Neural crest cell (in vitro differentiated cells): ENCODE results near the gene GSE1. TPM values are rescaled to one million over a fixed set of nuclear protein-coding genes. Genes with fewer than 3 reads are reported as not detected.

Experiments
- DNase-seq: peaks from one replicate; pipeline ENCODE4 v3.0.0; 2021; ENCODE audit warnings: low read depth, mixed read lengths, low spot score
- H3K27ac Mint-ChIP-seq: one replicate; pipeline ENCODE4 v1.8.0; 2021; ENCODE audit warnings: mild to moderate bottlenecking, mixed read lengths; ENCODE audit not compliant: unreplicated experiment
- H3K27me3 Mint-ChIP-seq: 2 replicates; pipeline ENCODE4 v1.8.0; 2021; ENCODE audit warnings: low read depth, mild to moderate bottlenecking, mixed read lengths
- H3K36me3 Mint-ChIP-seq: 2 replicates; pipeline ENCODE4 v1.8.0; 2021; ENCODE audit warnings: low read depth, mild to moderate bottlenecking, mixed read lengths
- H3K4me1 Mint-ChIP-seq: 2 replicates; pipeline ENCODE4 v1.8.0; 2021; ENCODE audit warnings: mixed read lengths
- H3K4me3 Mint-ChIP-seq: one replicate; pipeline ENCODE4 v1.8.0; 2021; ENCODE audit warnings: mild to moderate bottlenecking, mixed read lengths
- H3K9me3 Mint-ChIP-seq: 2 replicates; pipeline ENCODE4 v1.8.0; 2021; ENCODE audit warnings: mixed read lengths
- CTCF ChIP-seq: fragments of 200-600 bp; sonication (generic); conservative IDR thresholded peaks from 2 replicates; pipeline ENCODE4 v1.5.0; 2021; ENCODE audit warnings: antibody characterized with exemption, mild to moderate bottlenecking
- total RNA-seq: library from RNA; stranded (reverse); gene quantifications from 2 replicates; pipeline ENCODE4 v1.2.1, GENCODE V29; 2021

GSE1 gene
- total RNA-seq, 1 donor from 2014 or later: 27.3 TPM

DNA sequence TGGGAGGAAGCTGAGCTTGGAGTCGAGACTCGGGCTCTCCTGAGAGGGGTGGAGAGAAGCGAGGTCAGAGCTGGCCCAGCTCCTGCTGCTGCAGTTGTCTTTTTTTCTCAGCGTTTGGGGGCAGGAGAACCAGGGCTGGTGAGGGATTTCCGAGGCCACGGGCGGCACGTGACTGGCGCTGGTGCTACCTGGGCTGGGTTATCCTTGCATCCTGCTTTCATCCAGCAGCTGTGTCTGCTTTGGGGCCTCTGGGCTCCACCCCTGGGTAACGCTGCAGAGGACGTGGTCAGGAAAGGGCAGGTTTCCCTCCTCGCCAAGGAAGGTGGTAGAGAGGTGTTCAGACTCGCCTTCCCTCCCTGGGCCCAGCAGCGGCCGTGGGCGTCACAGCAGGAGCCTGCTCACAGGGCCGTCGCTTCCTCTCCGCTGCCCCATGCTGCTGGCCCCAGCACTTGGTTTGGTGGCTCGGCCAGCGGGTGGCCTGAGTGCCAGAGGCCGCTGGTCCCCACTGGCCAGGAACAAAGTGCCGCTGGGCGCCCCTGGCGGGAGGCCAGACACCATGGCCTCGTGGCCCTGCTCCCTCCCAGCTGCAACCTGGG is 22.5 kb downstream of the GSE1 start:
- Mint-ChIP-seq H3K9me3 (no peaks in the 10 kb centered on the region), H3K27me3 (no peaks in the 10 kb centered on the region), H3K4me1 (peaks cover 5% of the 10 kb centered on the region), H3K27ac (no peak overlapping the region), H3K4me3 (no peak overlapping the region), H3K36me3 (no peaks in the 10 kb centered on the region)
- no peak for TF ChIP-seq CTCF
- no peak for DNase-seq

DNA sequence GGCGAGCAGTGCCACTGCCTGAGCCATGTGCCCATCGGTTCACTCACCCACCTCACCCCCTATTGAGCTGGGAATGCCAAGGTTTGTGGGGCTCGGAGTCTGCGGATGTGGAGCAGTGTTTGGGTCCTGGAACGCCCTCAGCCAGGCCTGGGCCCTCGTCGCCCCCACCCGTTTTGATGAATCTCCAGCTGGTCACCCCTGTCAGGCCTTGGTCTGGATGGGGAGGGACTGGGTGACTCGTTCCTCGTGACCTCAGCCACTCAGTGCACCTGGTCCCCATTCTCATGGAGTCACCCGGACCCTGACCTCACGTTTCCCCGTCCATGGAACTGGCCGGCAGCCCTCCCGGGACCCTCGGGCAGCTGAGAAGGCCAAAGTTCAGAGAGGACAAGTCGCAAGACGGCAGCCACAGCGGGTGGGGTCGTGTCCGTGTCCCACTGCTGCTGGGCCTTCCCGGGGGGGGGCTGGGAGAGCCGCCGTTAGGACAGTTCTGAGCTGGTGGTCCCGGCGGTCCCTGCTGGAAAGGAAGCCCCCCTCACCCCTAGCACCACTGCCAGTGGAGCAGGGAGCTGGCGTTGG is 23.2 kb downstream of the GSE1 start:
- Mint-ChIP-seq H3K27ac (no peak overlapping the region), H3K9me3 (no peaks in the 10 kb centered on the region), H3K4me3 (no peak overlapping the region), H3K4me1 (peaks cover 5% of the 10 kb centered on the region), H3K36me3 (no peaks in the 10 kb centered on the region), H3K27me3 (peaks cover 3% of the 10 kb centered on the region)
- no peak for TF ChIP-seq CTCF
- no peak for DNase-seq

DNA sequence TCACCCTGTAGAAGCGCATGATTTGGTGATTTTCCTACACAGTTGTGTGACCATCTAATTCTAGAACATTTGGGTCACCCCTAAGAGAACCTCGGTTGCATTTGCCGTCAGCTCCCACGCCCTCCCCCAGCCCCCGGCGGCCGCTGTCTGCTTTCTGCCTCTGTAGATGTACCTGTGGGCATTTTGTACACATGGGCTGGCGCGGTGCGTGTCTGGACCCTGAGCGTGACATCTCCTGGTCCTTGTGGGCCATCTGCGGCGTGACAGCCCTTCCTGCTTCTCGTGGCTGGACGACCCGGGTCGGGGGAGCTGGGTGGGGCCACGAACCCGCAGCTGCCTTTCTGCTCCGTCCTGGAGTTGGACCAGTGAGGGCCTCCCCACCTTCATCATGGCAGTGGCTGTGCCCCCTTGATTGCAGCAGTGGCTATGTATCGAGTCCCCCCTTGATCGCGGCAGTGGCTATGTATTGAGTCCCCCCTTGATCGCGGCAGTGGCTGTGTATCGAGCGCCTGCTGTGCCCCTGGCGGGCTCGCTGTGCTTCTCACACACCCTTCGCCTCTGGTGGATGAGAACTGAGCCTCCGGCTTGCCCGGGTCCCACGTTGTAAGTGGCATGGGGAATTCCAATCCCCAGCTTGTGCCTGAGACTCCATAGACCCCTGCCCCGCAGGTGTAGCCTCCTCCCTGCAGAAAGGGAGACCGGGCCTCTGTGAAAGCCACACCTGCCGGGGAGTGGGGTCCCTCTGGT is 24.1 kb downstream of the GSE1 start:
- Mint-ChIP-seq H3K4me1 (peaks cover 5% of the 10 kb centered on the region), H3K4me3 (no peak overlapping the region), H3K27me3 (peaks cover 3% of the 10 kb centered on the region), H3K9me3 (no peaks in the 10 kb centered on the region), H3K27ac (no peak overlapping the region), H3K36me3 (no peaks in the 10 kb centered on the region)
- DNase-seq: no peak
- TF ChIP-seq CTCF: no peak

GRCh38 chr16:85637808-85638647 is 24.9 kb downstream of the GSE1 start:
- Mint-ChIP-seq H3K9me3 (no peaks in the 10 kb centered on the region), H3K4me3 (no peak overlapping the region), H3K4me1 (peaks cover 5% of the 10 kb centered on the region), H3K27ac (no peak overlapping the region), H3K27me3 (peaks cover 3% of the 10 kb centered on the region), H3K36me3 (no peaks in the 10 kb centered on the region)
- TF ChIP-seq CTCF: no peak
- DNase-seq: no peak

GRCh38 chr16:85638695-85639409 is 25.7 kb downstream of the GSE1 start:
- Mint-ChIP-seq H3K27me3 (peaks cover 3% of the 10 kb centered on the region), H3K4me3 (peak overlapping the region; percentile 15), H3K4me1 (peaks cover 5% of the 10 kb centered on the region), H3K9me3 (no peaks in the 10 kb centered on the region), H3K27ac (no peak overlapping the region), H3K36me3 (no peaks in the 10 kb centered on the region)
- DNase-seq: no peak
- no peak for TF ChIP-seq CTCF
